HL-60/S4 treated with retinoic acid at 250 ng/mL for 4 days and 3 days (cell line): ENCODE data around the gene WASHC3.

ENCODE experiments used
- in situ Hi-C: fragments of 300-500 bp; cut with MboI; formaldehyde crosslinking; loops from 2 replicates; pipeline ENCODE4 v1.7.0; 2022; ENCODE audit warnings: low sequenced_read_pairs

Gene WASHC3

GRCh38 chr12:101982307-101982706 lies 79.5 kb downstream of the WASHC3 start:
- in situ Hi-C loops, result no loop called here

GRCh38 chr12:101981868-101982267 lies 79.9 kb downstream of the WASHC3 start:
- in situ Hi-C loops, result no loop called here

GRCh38 chr12:101968770-101969169 lies 93.0 kb downstream of the WASHC3 start:
- in situ Hi-C loops, result no loop called here

- in situ Hi-C loops, result no loop called here
Measured at GRCh38 chr12:101967506-101967905, 94.3 kb downstream of the WASHC3 start.

GRCh38 chr12:101966496-101966895 lies 95.3 kb downstream of the WASHC3 start:
- in situ Hi-C loops, result no loop called here

GRCh38 chr12:101963697-101964096 lies 98.1 kb downstream of the WASHC3 start:
- in situ Hi-C loops, result no loop called here
